IMR-90 (cell line): Measurements from ENCODE around the gene FRMD1. TPM values are rescaled to one million over a fixed set of nuclear protein-coding genes. Genes with fewer than 3 reads are reported as not detected.

Experiments
- ATAC-seq: fragments of 200-7000 bp; cut with Tn5 transposase; 2 replicates; pipeline ENCODE4 v1.9.1; 2020; ENCODE audit warnings: low read depth, mild to moderate bottlenecking, moderate library complexity
- BruUV-seq: library from RNA; stranded (reverse); fragments of 400-500 nt; replicated peaks from 2 replicates; lab custom pipeline; 2021; lab: Mats Ljungman, UMichigan
- CTCF ChIA-PET: fragments of 300-600 bp; formaldehyde crosslinking; extraction: SDS; loops from one replicate; lab custom pipeline; 2021; ENCODE audit warnings: antibody characterized with exemption; lab: Yijun Ruan, JAX
- POLR2A ChIA-PET: fragments of 300-600 bp; sonication (Branson Sonifier 250); formaldehyde crosslinking; loops from one replicate; lab custom pipeline; 2022; ENCODE audit warnings: antibody characterized with exemption; ENCODE audit not compliant: unreplicated experiment; lab: Charles Lee
- DNase-seq: peaks from one replicate; pipeline ENCODE4 v3.0.0; 2013
- H2AFZ ChIP-seq: replicated peaks from 2 replicates; pipeline ENCODE3; 2013; ENCODE audit warnings: low read length, mild to moderate bottlenecking; ENCODE audit not compliant: poor library complexity
- H2AK5ac ChIP-seq: 2 replicates; pipeline ENCODE4 v1.6.1; 2013; ENCODE audit warnings: low read depth, low read length, inconsistent platforms
- H2AK9ac ChIP-seq: replicated peaks from 2 replicates; pipeline ENCODE3; 2013; ENCODE audit warnings: mild to moderate bottlenecking, low read depth, low read length, moderate library complexity; ENCODE audit not compliant: poor library complexity
- H2BK120ac ChIP-seq: 2 replicates; pipeline ENCODE4 v1.6.1; 2013; ENCODE audit warnings: low read depth, low read length, inconsistent platforms
- H2BK15ac ChIP-seq: 3 replicates; pipeline ENCODE4 v1.6.1; 2013; ENCODE audit warnings: low read depth, low read length, inconsistent platforms
- H2BK20ac ChIP-seq: 2 replicates; pipeline ENCODE4 v1.6.1; 2013; ENCODE audit warnings: low read depth, mild to moderate bottlenecking, inconsistent platforms, low read length, moderate library complexity
- H2BK5ac ChIP-seq: 2 replicates; pipeline ENCODE4 v1.6.1; 2013; ENCODE audit warnings: mild to moderate bottlenecking, low read depth, low read length, inconsistent platforms; ENCODE audit not compliant: poor library complexity, severe bottlenecking
- H3K14ac ChIP-seq: replicated peaks from 2 replicates; pipeline ENCODE4 v1.6.1; 2013; ENCODE audit warnings: low read depth, low read length, inconsistent platforms
- H3K18ac ChIP-seq: 2 replicates; pipeline ENCODE4 v1.6.1; 2013; ENCODE audit warnings: low read depth, low read length, control low read depth
- H3K23ac ChIP-seq: 2 replicates; pipeline ENCODE4 v1.6.1; 2013; ENCODE audit warnings: low read depth, low read length, inconsistent platforms
- H3K27ac ChIP-seq: 2 replicates; pipeline ENCODE4 v1.5.1; 2013; ENCODE audit warnings: mild to moderate bottlenecking, control low read depth, low read length; ENCODE audit not compliant: insufficient read depth
- H3K27me3 ChIP-seq: 2 replicates; pipeline ENCODE4 v1.6.1; 2013; ENCODE audit warnings: low read length; ENCODE audit not compliant: control insufficient read depth, insufficient read depth
- H3K36me3 ChIP-seq: 2 replicates; pipeline ENCODE4 v1.6.1; 2013; ENCODE audit warnings: low read length, mixed read lengths; ENCODE audit not compliant: control insufficient read depth, insufficient read depth
- H3K4ac ChIP-seq: 2 replicates; pipeline ENCODE4 v1.6.1; 2013; ENCODE audit warnings: low read depth, low read length, inconsistent platforms
- H3K4me1 ChIP-seq: 2 replicates; pipeline ENCODE4 v1.6.1; 2013; ENCODE audit warnings: low read length, mixed read lengths; ENCODE audit not compliant: control insufficient read depth, insufficient read depth
- H3K4me2 ChIP-seq: 2 replicates; pipeline ENCODE4 v1.6.1; 2013; ENCODE audit warnings: low read depth, mild to moderate bottlenecking, control low read depth, low read length, moderate library complexity
- H3K4me3 ChIP-seq: 2 replicates; pipeline ENCODE4 v1.5.1; 2013; ENCODE audit warnings: low read depth, mild to moderate bottlenecking, control low read depth, low read length, moderate library complexity; ENCODE audit not compliant: insufficient read depth
- H3K56ac ChIP-seq: 2 replicates; pipeline ENCODE4 v1.6.1; 2013; ENCODE audit warnings: low read length, inconsistent platforms; ENCODE audit not compliant: insufficient read depth; ENCODE audit errors: extremely low read depth
- H3K79me1 ChIP-seq, 2 experiments: 2 replicates each; pipeline ENCODE4 v1.6.1; 2013; ENCODE audit warnings: low read length in 2 of 2, inconsistent platforms in 1 of 2, low read depth in 1 of 2
- H3K9ac ChIP-seq: 2 replicates; pipeline ENCODE4 v1.6.1; 2013; ENCODE audit warnings: low read depth, low read length, control low read depth
- H3K9me1 ChIP-seq: 2 replicates; pipeline ENCODE4 v1.6.1; 2013; ENCODE audit warnings: low read length, inconsistent platforms; ENCODE audit not compliant: insufficient read depth
- H3K9me3 ChIP-seq: 2 replicates; pipeline ENCODE4 v1.6.1; 2013; ENCODE audit warnings: low read length; ENCODE audit not compliant: control insufficient read depth, insufficient read depth
- H4K20me1 ChIP-seq: 2 replicates; pipeline ENCODE4 v1.6.1; 2013; ENCODE audit warnings: low read length, inconsistent platforms; ENCODE audit not compliant: insufficient read depth
- H4K5ac ChIP-seq: 2 replicates; pipeline ENCODE4 v1.6.1; 2013; ENCODE audit warnings: mild to moderate bottlenecking, low read depth, low read length, control low read depth
- H4K8ac ChIP-seq, 2 experiments: 2 replicates each; pipeline ENCODE4 v1.6.1; 2013; ENCODE audit warnings: low read depth in 2 of 2, low read length in 2 of 2, control low read depth in 1 of 2, inconsistent platforms in 1 of 2
- H4K91ac ChIP-seq: 2 replicates; pipeline ENCODE4 v1.6.1; 2013; ENCODE audit warnings: low read depth, low read length, inconsistent platforms; ENCODE audit not compliant: insufficient read depth
- BHLHE40 ChIP-seq: fragments of 150-350 bp; IDR thresholded peaks from 2 replicates; pipeline ENCODE4 v1.6.1; 2016; ENCODE audit warnings: mild to moderate bottlenecking, low read depth, low read length
- CEBPB ChIP-seq: IDR thresholded peaks from 2 replicates; pipeline ENCODE4 v1.6.1; 2012; ENCODE audit warnings: low read depth, low read length, improper control_type of control experiment
- CHD1 ChIP-seq: IDR thresholded peaks from 2 replicates; pipeline ENCODE4 v1.6.1; 2012; ENCODE audit warnings: low read depth, low read length, improper control_type of control experiment
- FOS ChIP-seq: fragments of 150-350 bp; IDR thresholded peaks from 2 replicates; pipeline ENCODE4 v1.6.1; 2016; ENCODE audit warnings: low read depth, low read length
- MAFK ChIP-seq: IDR thresholded peaks from 2 replicates; pipeline ENCODE4 v1.6.1; 2012; ENCODE audit warnings: low read depth, low read length, improper control_type of control experiment
- MAZ ChIP-seq: IDR thresholded peaks from 2 replicates; pipeline ENCODE4 v1.6.1; 2012; ENCODE audit warnings: low read depth, mild to moderate bottlenecking, low read length, improper control_type of control experiment, moderate library complexity, borderline replicate concordance
- MXI1 ChIP-seq: IDR thresholded peaks from 2 replicates; pipeline ENCODE4 v1.6.1; 2012; ENCODE audit warnings: low read depth, mild to moderate bottlenecking, low read length, moderate library complexity, borderline replicate concordance
- NFE2L2 ChIP-seq: fragments of 150-350 bp; IDR thresholded peaks from 2 replicates; pipeline ENCODE4 v1.6.1; 2016; ENCODE audit warnings: low read depth, mild to moderate bottlenecking, low read length
- POLR2A ChIP-seq: IDR thresholded peaks from 2 replicates; pipeline ENCODE4 v1.6.1; 2012; ENCODE audit warnings: mild to moderate bottlenecking, low read depth, low read length
- RAD21 ChIP-seq: IDR thresholded peaks from 2 replicates; pipeline ENCODE4 v1.6.1; 2012; ENCODE audit warnings: low read length, improper control_type of control experiment
- RCOR1 ChIP-seq: IDR thresholded peaks from 2 replicates; pipeline ENCODE4 v1.6.1; 2012; ENCODE audit warnings: mild to moderate bottlenecking, low read length, improper control_type of control experiment; ENCODE audit not compliant: insufficient replicate concordance
- RFX5 ChIP-seq: IDR thresholded peaks from 2 replicates; pipeline ENCODE4 v1.8.0; 2012; ENCODE audit warnings: low read depth, mild to moderate bottlenecking, low read length, moderate library complexity
- SMC3 ChIP-seq: fragments of 150-350 bp; IDR thresholded peaks from 2 replicates; pipeline ENCODE4 v1.6.1; 2016; ENCODE audit warnings: low read depth, mild to moderate bottlenecking, antibody characterized with exemption, low read length, moderate library complexity
- WGBS, 2 experiments: methylation state at CpG; one replicate each; pipeline versions ENCODE4 v1.1.5 to v1.1.7; 2013; ENCODE audit warnings: missing lambda C conversion rate in 2 of 2; ENCODE audit not compliant: insufficient read length in 1 of 2; ENCODE audit errors: extremely low coverage in 2 of 2; 5-methylcytosine and 5-hydroxymethylcytosine counted together
- dilution Hi-C: fragments of 300-500 bp; cut with HindIII; formaldehyde crosslinking; loops from one replicate; pipeline ENCODE4 v1.14.3; 2018; ENCODE audit warnings: low sequenced_read_pairs; ENCODE audit not compliant: unreplicated experiment
- in situ Hi-C: fragments of 300-500 bp; cut with MboI; formaldehyde crosslinking; loops from 3 replicates; pipeline ENCODE4 v1.14.3; 2019; ENCODE audit warnings: low sequenced_read_pairs, inconsistent platforms, mixed read lengths
- intact Hi-C: fragments of 100-400 bp; cut with micrococcal nuclease; formaldehyde crosslinking; loops from 2 replicates; pipeline ENCODE4 v1.10.0; 2022
- polyA plus RNA-seq, 3 experiments: library from polyadenylated mRNA; depleted of rRNA; stranded (reverse); fragments of >200 nt; gene quantifications; 2 replicates each; pipeline ENCODE4 v1.2.3, GENCODE V29; 2012; ENCODE audit warnings: low replicate concordance in 1 of 3
- total RNA-seq: library from RNA; depleted of rRNA; stranded (reverse); fragments of >200 nt; gene quantifications from 2 replicates; pipeline ENCODE4 v1.2.3, GENCODE V29; 2012
- TF ChIP-seq, protein P1 (sequence below): fragments of 150-350 bp; IDR thresholded peaks from 2 replicates; pipeline ENCODE4 v1.6.1; 2016; ENCODE audit warnings: low read depth, mild to moderate bottlenecking, low read length, moderate library complexity, borderline replicate concordance
- TF ChIP-seq, protein P2 (sequence below): conservative IDR thresholded peaks from 2 replicates; pipeline ENCODE4 v1.5.1; 2012; ENCODE audit warnings: mild to moderate bottlenecking, low read depth, low read length, improper control_type of control experiment
- TF ChIP-seq, protein P3 (sequence below): fragments of 150-350 bp; IDR thresholded peaks from 2 replicates; pipeline ENCODE4 v1.6.1; 2017; ENCODE audit warnings: mild to moderate bottlenecking, antibody characterized with exemption, low read length, low read depth

Gene FRMD1
- total and polyA plus RNA-seq, 2 of the 4 experiments (the other 2 are of a cell fraction): not detected

DNA sequence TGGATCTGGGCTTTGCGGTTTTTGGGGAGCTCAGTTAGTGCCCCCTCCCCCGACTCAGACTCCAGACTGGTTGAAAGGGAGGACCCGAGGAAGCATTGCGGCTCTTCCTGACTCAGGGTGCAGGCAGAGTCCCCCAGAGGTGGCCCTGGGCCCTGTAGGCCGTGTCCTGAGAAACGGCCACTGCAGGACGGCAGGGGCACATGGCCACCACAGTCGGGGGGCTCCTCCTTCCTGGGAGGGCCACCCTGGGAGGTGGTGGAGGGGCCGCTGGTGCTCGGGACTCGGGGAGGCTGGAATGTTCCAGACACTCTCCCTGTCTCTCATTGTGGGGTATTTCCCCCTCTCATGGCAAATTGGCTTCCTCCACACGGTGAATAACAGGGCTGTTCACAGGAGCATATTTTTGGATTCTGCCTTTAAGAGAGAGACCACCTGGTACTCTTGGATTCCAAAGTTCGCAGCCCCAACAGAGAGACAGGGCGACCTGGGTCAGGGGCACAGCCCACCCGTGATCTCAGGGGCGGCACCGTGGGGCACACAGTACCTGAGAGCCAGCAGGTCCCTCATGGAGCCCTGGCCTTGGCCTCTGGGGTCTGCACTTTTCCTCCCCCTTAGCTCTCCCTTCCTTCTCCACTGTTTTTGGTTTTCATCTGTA is 35.7 kb downstream of the FRMD1 start:
- intact Hi-C loops (no loop called here), in situ Hi-C loops (no loop called here), dilution Hi-C loops (no loop called here)
- no peaks in the 10 kb centered on the region for H3K27me3 ChIP-seq
- H3K56ac ChIP-seq: no peak overlapping the region
- peaks cover 6% of the 10 kb centered on the region; the same call in 1 of the 2 replicates for H3K4me1 ChIP-seq
- no peak for TF ChIP-seq MAFK
- TF ChIP-seq MXI1: no peak
- TF ChIP-seq MAZ: no peak
- no peak for TF ChIP-seq RCOR1
- no peak for TF ChIP-seq RFX5
- TF ChIP-seq, protein P1, sequence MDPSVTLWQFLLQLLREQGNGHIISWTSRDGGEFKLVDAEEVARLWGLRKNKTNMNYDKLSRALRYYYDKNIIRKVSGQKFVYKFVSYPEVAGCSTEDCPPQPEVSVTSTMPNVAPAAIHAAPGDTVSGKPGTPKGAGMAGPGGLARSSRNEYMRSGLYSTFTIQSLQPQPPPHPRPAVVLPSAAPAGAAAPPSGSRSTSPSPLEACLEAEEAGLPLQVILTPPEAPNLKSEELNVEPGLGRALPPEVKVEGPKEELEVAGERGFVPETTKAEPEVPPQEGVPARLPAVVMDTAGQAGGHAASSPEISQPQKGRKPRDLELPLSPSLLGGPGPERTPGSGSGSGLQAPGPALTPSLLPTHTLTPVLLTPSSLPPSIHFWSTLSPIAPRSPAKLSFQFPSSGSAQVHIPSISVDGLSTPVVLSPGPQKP: no peak
- TF ChIP-seq BHLHE40: no peak
- TF ChIP-seq, protein P2, sequence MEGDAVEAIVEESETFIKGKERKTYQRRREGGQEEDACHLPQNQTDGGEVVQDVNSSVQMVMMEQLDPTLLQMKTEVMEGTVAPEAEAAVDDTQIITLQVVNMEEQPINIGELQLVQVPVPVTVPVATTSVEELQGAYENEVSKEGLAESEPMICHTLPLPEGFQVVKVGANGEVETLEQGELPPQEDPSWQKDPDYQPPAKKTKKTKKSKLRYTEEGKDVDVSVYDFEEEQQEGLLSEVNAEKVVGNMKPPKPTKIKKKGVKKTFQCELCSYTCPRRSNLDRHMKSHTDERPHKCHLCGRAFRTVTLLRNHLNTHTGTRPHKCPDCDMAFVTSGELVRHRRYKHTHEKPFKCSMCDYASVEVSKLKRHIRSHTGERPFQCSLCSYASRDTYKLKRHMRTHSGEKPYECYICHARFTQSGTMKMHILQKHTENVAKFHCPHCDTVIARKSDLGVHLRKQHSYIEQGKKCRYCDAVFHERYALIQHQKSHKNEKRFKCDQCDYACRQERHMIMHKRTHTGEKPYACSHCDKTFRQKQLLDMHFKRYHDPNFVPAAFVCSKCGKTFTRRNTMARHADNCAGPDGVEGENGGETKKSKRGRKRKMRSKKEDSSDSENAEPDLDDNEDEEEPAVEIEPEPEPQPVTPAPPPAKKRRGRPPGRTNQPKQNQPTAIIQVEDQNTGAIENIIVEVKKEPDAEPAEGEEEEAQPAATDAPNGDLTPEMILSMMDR: no peak
- no peak for TF ChIP-seq NFE2L2
- TF ChIP-seq, protein P3, sequence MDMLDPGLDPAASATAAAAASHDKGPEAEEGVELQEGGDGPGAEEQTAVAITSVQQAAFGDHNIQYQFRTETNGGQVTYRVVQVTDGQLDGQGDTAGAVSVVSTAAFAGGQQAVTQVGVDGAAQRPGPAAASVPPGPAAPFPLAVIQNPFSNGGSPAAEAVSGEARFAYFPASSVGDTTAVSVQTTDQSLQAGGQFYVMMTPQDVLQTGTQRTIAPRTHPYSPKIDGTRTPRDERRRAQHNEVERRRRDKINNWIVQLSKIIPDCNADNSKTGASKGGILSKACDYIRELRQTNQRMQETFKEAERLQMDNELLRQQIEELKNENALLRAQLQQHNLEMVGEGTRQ: no peak
- no peak for TF ChIP-seq CEBPB
- no peak for TF ChIP-seq SMC3
- no peak for TF ChIP-seq CHD1
- TF ChIP-seq RAD21: no peak
- TF ChIP-seq FOS: no peak
- TF ChIP-seq POLR2A: no peak
- H2AK9ac ChIP-seq: no peak overlapping the region
- H4K5ac ChIP-seq: no peak overlapping the region
- no peak overlapping the region for H3K9ac ChIP-seq
- no peak overlapping the region for H2AK5ac ChIP-seq
- no peak overlapping the region for H4K8ac ChIP-seq
- no peak overlapping the region for H2BK20ac ChIP-seq
- no peak overlapping the region for H2BK15ac ChIP-seq
- CTCF ChIA-PET: no interaction called here
- no peak overlapping the region for H3K18ac ChIP-seq
- no peaks in the 10 kb centered on the region for H3K9me1 ChIP-seq
- H4K20me1 ChIP-seq: no peaks in the 10 kb centered on the region
- no peak overlapping the region for H2BK5ac ChIP-seq
- H3K4me2 ChIP-seq: no peak overlapping the region
- peaks cover 3% of the 10 kb centered on the region; the same call in 1 of the 2 replicates for H3K9me3 ChIP-seq
- ATAC-seq (no peak), DNase-seq (no peak)
- no peaks in the 10 kb centered on the region for H3K79me1 ChIP-seq
- H3K4me3 ChIP-seq: no peak overlapping the region
- no peak overlapping the region for H4K91ac ChIP-seq
- no peak overlapping the region for H3K23ac ChIP-seq
- WGBS, 2 experiments: 80% methylated on average over 1 of the region's 17 CpGs; no CpG with 5 or more reads in 1 of the 2 experiments
- no peak overlapping the region for H3K14ac ChIP-seq
- H2AFZ ChIP-seq: no peak overlapping the region
- POLR2A ChIA-PET: no interaction called here
- no peak overlapping the region for H3K27ac ChIP-seq
- H2BK120ac ChIP-seq: no peak overlapping the region
- no peaks in the 10 kb centered on the region for H3K36me3 ChIP-seq
- no peak overlapping the region for H3K4ac ChIP-seq
- no TSS peak for BruUV-seq
